Measurements from ENCODE around the gene GSKIP.

Gene GSKIP

GRCh38 chr14:96376093-96376492 is 12.8 kb downstream of the GSKIP start:
- H3K36me3 ChIP-seq (ENCODE audit: insufficient read depth), result no peaks in the 10 kb centered on the region
- no peak overlapping the region for H3K4me3 ChIP-seq (IDR thresholded peaks at IDR 0.05; ENCODE audit: insufficient read depth, low read depth, low read length)
- no peak for TF ChIP-seq CTCF (conservative IDR thresholded peaks at IDR 0.05; ENCODE audit: low read depth, low read length)
- H3K79me2 ChIP-seq (ENCODE audit: insufficient read depth, low read depth), result no peaks in the 10 kb centered on the region
- no peaks in the 10 kb centered on the region for H3K27me3 ChIP-seq (ENCODE audit: insufficient read depth, low read depth)
- H3K4me2 ChIP-seq, result no peak overlapping the region
- H4K20me1 ChIP-seq (ENCODE audit: insufficient read depth), result no peaks in the 10 kb centered on the region
- H3K4me1 ChIP-seq (ENCODE audit: low read depth, poor library complexity, severe bottlenecking), result peaks cover 13% of the 10 kb centered on the region
- H2AFZ ChIP-seq (ENCODE audit: low read depth), result no peak overlapping the region
- no peak overlapping the region for H3K9ac ChIP-seq
- H3K27ac ChIP-seq, result no peak overlapping the region

DNA sequence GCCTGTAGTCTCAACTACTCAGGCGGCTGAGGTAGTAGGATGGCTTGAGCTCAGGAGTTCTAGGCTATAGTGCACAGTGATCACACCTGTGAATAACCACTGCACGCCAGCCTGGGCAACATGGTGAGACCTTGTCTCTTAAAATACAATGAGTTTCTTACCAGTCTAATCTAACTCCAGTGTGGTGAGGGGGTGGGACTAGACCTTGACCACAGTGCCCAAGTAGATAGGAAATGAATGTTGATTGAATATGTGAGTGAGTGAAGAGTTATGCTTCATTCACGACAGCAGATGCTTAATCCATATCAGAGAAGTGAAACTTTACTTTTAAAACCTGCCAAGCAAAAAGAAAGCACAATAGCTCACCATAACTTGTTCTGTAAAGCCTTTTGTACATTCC is 17.4 kb downstream of the GSKIP start:
- H3K9ac ChIP-seq, result no peak overlapping the region
- no peaks in the 10 kb centered on the region for H3K27me3 ChIP-seq (ENCODE audit: insufficient read depth, low read depth)
- H3K36me3 ChIP-seq (ENCODE audit: insufficient read depth), result no peaks in the 10 kb centered on the region
- no peak for TF ChIP-seq CTCF (conservative IDR thresholded peaks at IDR 0.05; ENCODE audit: low read depth, low read length)
- H4K20me1 ChIP-seq (ENCODE audit: insufficient read depth), result no peaks in the 10 kb centered on the region
- H2AFZ ChIP-seq (ENCODE audit: low read depth), result no peak overlapping the region
- H3K4me3 ChIP-seq (IDR thresholded peaks at IDR 0.05; ENCODE audit: insufficient read depth, low read depth, low read length), result no peak overlapping the region
- H3K4me2 ChIP-seq, result peak overlapping the region; percentile 46
- no peaks in the 10 kb centered on the region for H3K79me2 ChIP-seq (ENCODE audit: insufficient read depth, low read depth)
- H3K27ac ChIP-seq, result peak overlapping the region; percentile 29; the same call in 1 of the 2 replicates
- peaks cover 24% of the 10 kb centered on the region for H3K4me1 ChIP-seq (ENCODE audit: low read depth, poor library complexity, severe bottlenecking)

DNA sequence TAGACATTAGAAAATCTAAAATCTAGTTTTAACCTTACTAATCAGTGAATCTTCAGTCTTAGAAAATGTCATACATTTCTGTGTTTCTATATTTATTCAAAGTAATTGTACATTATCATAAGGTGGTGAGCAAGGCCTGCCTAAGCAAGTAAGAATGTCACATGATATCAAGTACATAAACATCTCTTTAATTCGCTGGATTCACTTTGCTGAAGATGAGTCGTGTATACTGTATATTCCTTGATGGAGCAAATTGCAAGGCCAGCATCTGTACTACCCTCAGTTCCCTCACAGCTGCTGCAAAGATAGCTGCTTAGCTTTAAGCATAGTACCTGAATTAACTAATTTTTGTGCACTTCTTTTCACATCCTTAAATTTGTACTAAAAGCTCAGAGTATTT is 20.1 kb downstream of the GSKIP start:
- Histone ChIP-seq H3K79me2 (ENCODE audit: insufficient read depth, low read depth) (no peaks in the 10 kb centered on the region), H3K27me3 (ENCODE audit: insufficient read depth, low read depth) (no peaks in the 10 kb centered on the region), H3K4me2 (no peak overlapping the region), H3K4me3 (IDR thresholded peaks at IDR 0.05; ENCODE audit: insufficient read depth, low read depth, low read length) (no peak overlapping the region), H2AFZ (ENCODE audit: low read depth) (no peak overlapping the region), H3K27ac (no peak overlapping the region), H3K9ac (no peak overlapping the region), H3K36me3 (ENCODE audit: insufficient read depth) (no peaks in the 10 kb centered on the region), H4K20me1 (ENCODE audit: insufficient read depth) (no peaks in the 10 kb centered on the region), H3K4me1 (ENCODE audit: low read depth, poor library complexity, severe bottlenecking) (peaks cover 24% of the 10 kb centered on the region)
- TF ChIP-seq CTCF (conservative IDR thresholded peaks at IDR 0.05; ENCODE audit: low read depth, low read length), result no peak

GRCh38 chr14:96384053-96384452 is 20.7 kb downstream of the GSKIP start:
- Histone ChIP-seq H3K4me2 (no peak overlapping the region), H3K9ac (no peak overlapping the region), H3K36me3 (ENCODE audit: insufficient read depth) (no peaks in the 10 kb centered on the region), H3K27me3 (ENCODE audit: insufficient read depth, low read depth) (no peaks in the 10 kb centered on the region), H3K27ac (no peak overlapping the region), H4K20me1 (ENCODE audit: insufficient read depth) (no peaks in the 10 kb centered on the region), H3K79me2 (ENCODE audit: insufficient read depth, low read depth) (no peaks in the 10 kb centered on the region), H2AFZ (ENCODE audit: low read depth) (no peak overlapping the region), H3K4me3 (IDR thresholded peaks at IDR 0.05; ENCODE audit: insufficient read depth, low read depth, low read length) (no peak overlapping the region), H3K4me1 (ENCODE audit: low read depth, poor library complexity, severe bottlenecking) (peaks cover 24% of the 10 kb centered on the region)
- no peak for TF ChIP-seq CTCF (conservative IDR thresholded peaks at IDR 0.05; ENCODE audit: low read depth, low read length)

Data from KMS-11 (cell line).